ENCODE measurements around the gene STAT2.
"Not testable (repeated sequence)": the region's sequence is repeated elsewhere in the genome, so short reads cannot be mapped to it uniquely, and the experiment has no call there.

Gene STAT2

GRCh38 chr12:56362130-56363059 lies 2.5 kb upstream of the STAT2 start, which contains the start of gene APOF:
Gene APOF (minus strand): TSS chr12:56362857. CDS start chr12:56362745, 112 bp downstream.
- DNase-seq (ENCODE audit: low spot score), result no peak

GRCh38 chr12:56361487-56362129 lies 1.7 kb upstream of the STAT2 start:
- DNase-seq (ENCODE audit: low spot score), result no peak

GRCh38 chr12:56358836-56359532 lies 923 bp downstream of the STAT2 start:
- peak; percentile 80 for DNase-seq (ENCODE audit: low spot score)

DNA sequence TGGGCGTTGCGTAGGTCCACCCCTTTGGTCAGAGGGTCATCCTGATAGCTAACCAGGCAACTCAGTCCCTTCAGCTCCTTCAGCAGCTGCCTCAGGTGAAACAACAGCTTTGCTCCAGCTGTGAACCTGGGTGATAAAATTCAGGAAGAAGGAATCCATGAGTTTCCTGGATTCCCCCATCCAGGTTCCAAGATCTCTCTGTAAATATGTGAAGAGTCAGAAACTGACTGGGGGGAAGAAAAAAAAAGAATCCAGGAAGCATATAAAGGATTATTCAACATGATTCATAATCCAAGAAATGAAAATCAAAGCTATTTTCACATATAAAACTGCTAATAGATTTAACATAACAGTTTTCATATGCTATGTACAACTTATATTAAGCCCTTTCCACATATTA lies 8.6 kb downstream of the STAT2 start:
- no peak for DNase-seq (ENCODE audit: low spot score)

DNA sequence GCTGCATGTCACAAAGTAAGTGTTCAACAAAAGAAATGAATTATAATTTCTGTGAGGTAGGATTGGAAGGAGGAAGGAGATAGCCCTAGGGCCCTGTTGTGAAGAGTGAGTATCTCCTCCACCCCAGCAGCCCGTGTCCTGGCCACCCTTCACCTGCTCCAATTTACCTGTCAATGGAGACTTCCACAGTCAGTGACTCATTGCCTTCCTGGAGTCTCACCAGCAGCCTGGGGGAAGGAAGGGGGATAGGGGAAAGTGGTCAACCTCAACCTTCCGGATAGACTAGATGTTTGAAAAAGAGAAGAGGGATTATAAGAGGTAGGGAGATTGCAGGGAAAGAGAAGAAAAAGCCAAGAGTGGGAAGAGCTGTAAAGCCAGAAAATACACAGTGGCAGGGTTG lies 9.2 kb downstream of the STAT2 start:
- DNase-seq (ENCODE audit: low spot score), result no peak

DNA sequence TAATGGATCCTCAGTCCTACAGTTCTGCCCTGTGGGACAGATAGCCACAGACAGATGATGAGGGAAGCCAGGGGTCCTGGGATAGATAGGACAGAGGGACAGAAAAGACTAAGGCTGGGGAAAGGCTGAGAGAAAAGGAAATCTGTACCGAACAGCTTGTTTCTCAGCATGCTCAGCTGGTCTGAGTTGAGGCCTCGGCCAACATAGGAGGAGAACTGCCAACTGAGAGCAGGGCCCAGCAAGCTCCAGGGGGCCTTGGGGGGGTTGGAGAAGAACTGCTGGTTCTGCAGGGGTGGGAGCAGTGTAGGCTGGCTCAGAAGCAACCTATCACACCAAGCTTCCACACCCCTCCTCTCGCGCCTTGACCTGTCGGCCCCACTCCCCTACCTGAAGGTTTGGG lies 11.1 kb downstream of the STAT2 start:
- no peak for DNase-seq (ENCODE audit: low spot score)

DNA sequence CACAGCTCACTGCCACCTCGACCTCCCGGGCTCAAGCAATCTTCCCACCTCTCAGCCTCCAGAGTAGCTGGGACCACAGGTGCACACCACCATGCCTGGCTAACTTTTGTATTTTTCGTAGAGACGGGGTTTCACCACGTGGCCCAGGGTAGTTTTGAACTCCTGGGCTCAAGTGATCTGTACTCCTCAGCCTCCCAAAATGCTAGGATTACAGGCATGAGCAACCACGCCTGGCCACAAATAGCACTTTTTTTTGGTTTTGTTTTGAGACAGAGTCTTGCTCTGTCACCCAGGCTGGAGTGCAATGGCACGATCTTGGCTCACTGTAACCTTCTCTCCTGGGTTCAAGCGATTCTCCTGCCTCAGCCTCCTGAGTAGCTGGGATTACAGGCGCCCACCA lies 12.7 kb downstream of the STAT2 start:
- not testable (repeated sequence) for DNase-seq (ENCODE audit: low spot score)

GRCh38 chr12:56346675-56347074 lies 13.2 kb downstream of the STAT2 start:
- no peak for DNase-seq (ENCODE audit: low spot score)

- DNase-seq (ENCODE audit: low spot score), result not testable (repeated sequence)
Measured at GRCh38 chr12:56342290-56342689, 17.6 kb downstream of the STAT2 start.

GRCh38 chr12:56341616-56342015 lies 18.3 kb downstream of the STAT2 start:
- no peak for DNase-seq (ENCODE audit: low spot score)

- no peak for DNase-seq (ENCODE audit: low spot score)
Measured at GRCh38 chr12:56339158-56339422, 20.8 kb downstream of the STAT2 start.

GRCh38 chr12:56338308-56339157 lies 21.4 kb downstream of the STAT2 start, which contains the start of gene IL23A:
Gene IL23A (plus strand): TSS chr12:56338884. CDS start chr12:56339045, 161 bp downstream.
- DNase-seq (ENCODE audit: low spot score), result no peak

- DNase-seq (ENCODE audit: low spot score), result no peak
Measured at GRCh38 chr12:56337753-56338251, 22.1 kb downstream of the STAT2 start.

GRCh38 chr12:56336361-56337167 lies 23.3 kb downstream of the STAT2 start:
- DNase-seq (ENCODE audit: low spot score), result no peak

GRCh38 chr12:56335527-56335926 lies 24.4 kb downstream of the STAT2 start:
- not testable (repeated sequence) for DNase-seq (ENCODE audit: low spot score)

- no peak for DNase-seq (ENCODE audit: low spot score)
Measured at GRCh38 chr12:56334490-56334793, 25.5 kb downstream of the STAT2 start.

DNA sequence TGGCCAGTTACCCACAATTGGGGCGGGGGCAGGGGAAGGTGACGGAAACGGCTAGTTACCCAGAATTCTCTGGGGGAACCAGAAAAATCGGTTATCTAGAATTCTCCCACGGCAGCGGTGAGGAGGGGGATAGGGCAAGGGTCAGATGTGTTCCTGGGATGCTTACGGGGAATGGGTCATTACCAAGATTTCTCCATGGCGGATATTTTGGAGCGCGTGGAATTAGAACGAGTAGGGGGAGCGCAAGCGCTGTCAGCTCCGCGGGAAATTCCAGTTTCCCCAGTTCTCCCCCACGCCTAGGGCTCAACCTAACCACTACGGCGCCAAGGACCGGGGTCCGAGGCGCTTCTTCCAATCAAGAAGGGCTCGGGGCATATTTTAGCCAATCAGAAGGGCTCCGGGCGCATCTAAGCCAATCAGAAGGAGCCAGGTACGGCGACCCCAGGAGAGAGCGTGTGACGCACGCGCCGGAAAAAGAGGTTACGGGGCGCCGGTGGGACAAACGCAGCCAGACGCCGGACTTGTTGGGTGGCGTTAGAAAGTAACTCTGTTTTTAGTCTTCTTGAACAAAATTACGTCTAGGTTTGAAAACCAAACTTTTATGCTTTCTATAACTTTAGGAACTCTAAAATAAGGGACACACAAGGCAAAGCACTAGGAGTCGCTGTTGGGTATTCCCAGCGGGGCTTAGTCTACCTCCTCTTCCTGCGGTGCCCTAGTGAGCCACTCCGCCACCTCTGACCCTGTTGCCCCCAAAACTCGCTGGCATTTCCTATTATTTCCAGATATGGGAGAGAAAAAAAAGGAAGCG lies 26.0 kb downstream of the STAT2 start, which contains the start of gene PAN2:
TSS of gene PAN2 (minus strand) at position 322 of the 811 bp plus-strand sequence. CDS start 906 bp downstream, outside the sequence.
- peak; percentile 99 for DNase-seq (ENCODE audit: low spot score)

- no peak for DNase-seq (ENCODE audit: low spot score)
Measured at GRCh38 chr12:56333197-56333678, 26.7 kb downstream of the STAT2 start.

GRCh38 chr12:56332512-56333196 lies 27.3 kb downstream of the STAT2 start:
- DNase-seq (ENCODE audit: low spot score), result no peak

Measured in AG08395 (cell line).